Globus pallidus (tissue), 1 donor: ENCODE results near the gene MAGI3.
"Not testable (repeated sequence)": the region's sequence is repeated elsewhere in the genome, so short reads cannot be mapped to it uniquely, and the experiment has no call there.

Source experiments
- DNase-seq: peaks from one replicate; pipeline ENCODE4 v3.0.0-alpha.2; 2015; ENCODE audit warnings: low spot score

The MAGI3 gene

GRCh38 chr1:113399062-113399583 is 8.8 kb downstream of the MAGI3 start:
- no peak for DNase-seq

DNA sequence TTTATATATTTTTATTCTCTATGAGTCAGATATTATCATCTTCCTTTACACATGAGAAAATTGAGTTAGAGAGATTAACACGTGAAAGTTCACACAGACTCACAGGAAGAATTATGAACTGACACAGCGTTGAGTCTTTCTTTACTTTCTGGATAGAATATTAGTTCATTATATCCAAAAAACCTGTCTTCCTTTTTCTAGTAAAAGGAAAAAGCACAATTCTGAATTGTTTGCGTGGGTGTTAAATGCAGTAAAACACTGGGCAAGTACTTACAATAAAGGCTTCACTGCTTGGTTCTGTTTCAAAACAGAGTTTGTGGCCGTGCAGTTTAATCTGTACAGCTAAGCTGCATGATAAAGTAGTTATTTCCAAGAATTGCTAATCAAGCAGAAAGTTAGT is 10.8 kb downstream of the MAGI3 start:
- DNase-seq, result no peak

- no peak for DNase-seq
Measured at GRCh38 chr1:113401728-113402127, 11.4 kb downstream of the MAGI3 start.

GRCh38 chr1:113403065-113403464 is 12.8 kb downstream of the MAGI3 start:
- DNase-seq, result no peak

- no peak for DNase-seq
Measured at GRCh38 chr1:113405573-113405972, 15.3 kb downstream of the MAGI3 start.

- DNase-seq, result not testable (repeated sequence)
Measured at GRCh38 chr1:113406149-113406548, 15.8 kb downstream of the MAGI3 start.

GRCh38 chr1:113409363-113409762 is 19.0 kb downstream of the MAGI3 start:
- DNase-seq, result no peak

DNA sequence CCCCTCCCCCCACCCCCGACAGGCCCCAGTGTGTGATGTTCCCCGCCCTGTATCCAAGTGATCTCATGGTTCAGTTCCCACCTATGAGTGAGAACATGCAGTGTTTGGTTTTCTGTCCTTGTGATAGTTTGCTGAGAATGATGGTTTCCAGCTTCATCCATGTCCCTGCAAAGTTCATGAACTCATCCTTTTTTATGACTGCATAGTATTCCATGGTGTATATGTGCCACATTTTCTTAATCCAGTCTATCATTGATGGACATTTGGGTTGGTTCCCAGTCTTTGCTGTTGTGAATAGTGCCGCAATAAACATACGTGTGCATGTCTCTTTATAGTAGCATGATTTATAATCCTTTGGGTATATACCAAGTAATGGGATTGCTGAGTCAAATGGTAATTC is 21.7 kb downstream of the MAGI3 start:
- DNase-seq, result not testable (repeated sequence)

- no peak for DNase-seq
Measured at GRCh38 chr1:113415310-113416070, 25.2 kb downstream of the MAGI3 start.

DNA sequence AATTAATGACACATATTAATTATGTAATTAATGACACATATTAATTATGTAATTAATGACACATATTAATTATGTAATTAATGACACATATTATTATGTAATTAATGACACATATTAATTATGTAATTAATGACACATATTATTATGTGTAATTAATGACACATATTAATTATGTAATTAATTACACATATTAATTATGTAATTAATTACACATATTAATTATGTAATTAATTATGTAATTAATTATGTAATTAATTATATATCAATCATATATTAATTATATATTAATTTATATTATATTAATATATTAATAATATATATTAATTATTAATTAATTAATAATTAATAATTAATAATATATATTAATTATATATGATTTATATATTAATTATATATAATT is 25.8 kb downstream of the MAGI3 start:
- not testable (repeated sequence) for DNase-seq

DNA sequence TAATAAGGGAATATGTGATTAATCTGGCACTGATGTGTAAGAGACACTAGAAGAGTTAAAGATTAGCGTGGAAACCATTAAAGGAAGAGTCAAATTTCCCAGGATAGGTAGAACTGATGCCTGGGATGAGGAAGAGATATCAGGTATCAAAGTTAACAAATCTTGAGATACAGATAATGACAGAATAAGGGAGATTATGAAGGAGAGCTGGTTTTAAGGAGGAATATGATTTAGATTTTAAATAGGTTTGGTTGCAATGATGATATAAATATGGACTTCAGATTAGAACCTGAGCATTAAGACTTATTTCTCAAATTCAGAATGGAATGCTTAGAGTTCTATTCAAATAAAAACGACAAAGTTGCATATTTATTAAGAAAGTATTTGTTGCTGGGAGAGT is 26.2 kb downstream of the MAGI3 start:
- DNase-seq, result no peak

- no peak for DNase-seq
Measured at GRCh38 chr1:113422315-113423068, 32.2 kb downstream of the MAGI3 start.

DNA sequence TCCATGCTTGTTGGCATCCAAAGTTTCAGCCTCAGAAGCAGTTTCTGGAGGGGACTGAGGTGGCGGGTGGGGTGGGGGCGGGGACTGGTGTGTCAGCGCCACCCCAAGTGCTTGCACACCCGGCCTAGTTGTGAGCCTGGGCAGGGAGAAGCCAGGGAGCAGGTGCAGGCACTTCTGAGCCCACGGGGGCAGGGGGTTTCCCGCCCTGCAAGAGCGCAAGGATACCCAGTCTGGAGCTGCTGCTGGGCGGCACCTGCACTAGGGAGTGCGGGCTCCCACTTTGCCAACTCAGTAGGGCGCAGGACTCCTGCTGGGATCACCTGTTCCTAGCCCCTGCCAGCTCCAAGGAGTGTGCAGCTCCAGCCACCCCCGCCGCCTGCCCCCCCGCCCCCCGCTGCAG is 33.5 kb downstream of the MAGI3 start:
- no peak for DNase-seq

- no peak for DNase-seq
Measured at GRCh38 chr1:113429461-113430153, 39.3 kb downstream of the MAGI3 start.

GRCh38 chr1:113433184-113433583 is 42.9 kb downstream of the MAGI3 start:
- DNase-seq, result no peak

- DNase-seq, result no peak
Measured at GRCh38 chr1:113434081-113434873, 44.0 kb downstream of the MAGI3 start.

- no peak for DNase-seq
Measured at GRCh38 chr1:113434874-113435175, 44.5 kb downstream of the MAGI3 start.

DNA sequence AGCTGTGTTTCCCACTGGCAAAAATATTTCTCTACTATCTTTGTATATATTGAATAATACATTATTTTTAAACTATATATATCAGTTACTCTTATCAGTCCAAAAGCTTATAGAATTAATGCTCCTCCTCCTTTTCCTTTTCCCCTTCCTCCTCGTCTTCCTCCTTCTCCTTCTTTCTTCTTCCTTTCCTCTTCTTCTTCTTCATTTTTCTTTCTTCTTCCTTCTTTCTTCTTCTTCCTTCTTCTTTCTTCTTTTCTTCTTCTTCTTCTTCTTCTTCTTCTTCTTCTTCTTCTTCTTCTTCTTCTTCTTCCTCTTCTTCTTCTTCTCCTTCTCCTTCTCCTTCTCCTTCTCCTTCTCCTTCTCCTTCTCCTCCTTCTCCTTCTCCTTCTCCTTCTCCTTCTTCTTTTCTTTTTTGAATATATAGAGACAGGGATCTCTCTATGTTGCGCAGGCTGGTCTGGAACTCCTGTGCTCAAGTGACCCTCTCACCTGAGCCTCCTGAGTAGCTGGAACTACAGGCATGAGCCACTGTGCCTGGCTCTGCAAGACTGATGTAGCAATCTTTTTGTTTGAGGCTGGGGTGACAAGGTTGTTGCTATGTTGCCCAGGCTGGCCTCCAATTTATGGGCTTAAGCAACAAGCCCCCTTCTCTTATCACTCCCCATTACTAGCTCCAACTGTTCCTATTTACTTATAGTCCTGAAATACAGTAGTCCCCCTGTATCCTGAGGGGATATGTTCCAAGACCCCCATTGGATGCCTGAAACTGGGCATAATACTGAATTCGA is 47.4 kb downstream of the MAGI3 start:
- no peak for DNase-seq

DNA sequence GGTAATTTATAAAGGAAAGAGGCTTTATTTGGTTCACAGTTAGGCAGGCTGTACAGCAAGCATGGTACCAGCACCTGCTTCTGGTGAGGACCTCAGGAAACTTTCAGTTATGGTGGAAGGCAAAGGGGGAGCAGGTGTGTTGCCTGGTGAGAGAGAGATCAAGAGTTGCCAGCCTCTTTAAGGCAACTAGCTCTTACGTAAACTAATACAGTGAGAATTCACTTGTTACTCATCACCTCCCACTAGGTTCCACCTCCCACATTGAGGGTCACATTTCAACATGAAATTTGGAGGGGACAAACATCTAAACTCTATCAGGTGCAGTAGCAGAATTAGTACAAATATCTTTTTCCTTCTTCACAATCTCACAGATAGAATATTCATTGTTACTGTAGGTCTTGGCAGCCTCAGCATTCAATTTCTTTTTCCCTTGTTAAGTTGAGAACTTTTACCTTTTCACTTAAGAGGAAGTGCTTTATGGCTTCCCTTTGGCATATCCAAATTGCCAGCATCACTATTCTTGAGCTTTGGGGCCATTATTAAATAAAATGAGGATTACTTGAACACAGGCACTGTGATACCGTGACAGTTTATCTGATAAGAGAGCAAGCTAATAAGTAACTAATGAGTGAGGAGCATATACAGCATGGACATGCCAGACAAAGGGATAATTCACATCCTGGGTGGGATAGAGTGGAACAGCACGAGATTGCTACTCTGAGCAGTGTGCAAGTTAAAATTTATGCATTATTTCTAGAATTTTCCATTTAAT is 48.4 kb downstream of the MAGI3 start:
- DNase-seq, result no peak

DNA sequence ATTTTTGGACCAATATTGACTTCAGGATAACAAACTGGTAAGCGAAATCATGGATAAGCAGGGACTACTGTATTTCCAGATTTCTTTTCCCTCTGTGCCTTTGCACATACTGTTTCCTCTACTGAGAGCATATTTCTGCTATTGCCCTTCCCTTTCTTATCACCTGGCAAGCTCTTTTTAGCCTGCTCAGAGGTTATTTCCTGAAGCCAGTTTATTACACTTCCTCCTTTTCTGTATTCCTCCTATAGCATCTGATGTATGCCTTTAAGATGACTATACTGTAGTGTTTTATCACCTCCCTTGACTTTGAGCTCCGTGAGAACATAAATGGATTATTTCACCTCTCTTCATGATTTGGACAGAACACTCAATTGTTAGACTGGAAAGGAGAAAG is 49.0 kb downstream of the MAGI3 start:
- no peak for DNase-seq
